Left lung (tissue), 10 donors: Measurements from ENCODE around the gene BEND6. TPM values are rescaled to one million over a fixed set of nuclear protein-coding genes. Genes with fewer than 3 reads are reported as not detected.
A peak's percentile ranks its signal among the peaks of the same experiment; 100 is the strongest.

ENCODE experiments used
- ATAC-seq: fragments of 200-7000 bp; cut with Tn5 transposase; one replicate; pipeline ENCODE4 v1.9.1; 2020; ENCODE audit warnings: moderate library complexity
- DNase-seq, 4 donors: peaks; one replicate each; pipeline ENCODE4 v3.0.0-alpha.2; 2013 to 2020
- H3K27ac ChIP-seq, 2 donors: fragments of 200-600 bp; sonication (generic) in 1 of 2; one replicate each; pipeline versions ENCODE4 v1.5.0 to v1.8.0; 2020 to 2021
- H3K27me3 ChIP-seq, 2 donors: fragments of 200-600 bp; sonication (generic) in 1 of 2; one replicate each; pipeline versions ENCODE4 v1.5.0 to v1.8.0; 2020 to 2021
- H3K36me3 ChIP-seq, 2 donors: fragments of 200-600 bp; sonication (generic) in 1 of 2; one replicate each; pipeline versions ENCODE4 v1.5.0 to v1.8.0; 2020 to 2021
- H3K4me1 ChIP-seq, 2 donors: fragments of 200-600 bp; one replicate each; pipeline ENCODE4 v1.8.0; 2021
- H3K4me3 ChIP-seq, 2 donors: fragments of 200-600 bp; sonication (generic) in 1 of 2; one replicate each; pipeline versions ENCODE4 v1.5.0 to v1.8.0; 2020 to 2021; ENCODE audit warnings: mild to moderate bottlenecking in 1 of 2
- H3K9me3 ChIP-seq, 2 donors: fragments of 200-600 bp; sonication (generic) in 1 of 2; one replicate each; pipeline versions ENCODE4 v1.5.0 to v1.8.0; 2020 to 2021
- CTCF ChIP-seq, 2 donors: fragments of 200-600 bp; sonication (generic) in 1 of 2; IDR thresholded peaks; one replicate each; pipeline versions ENCODE4 v1.5.0 to v1.8.0; 2021; ENCODE audit warnings: antibody characterized with exemption in 2 of 2
- intact Hi-C, 2 donors: fragments of 100-400 bp; cut with DNase I; formaldehyde crosslinking; loops; one replicate each; pipeline versions ENCODE4 v1.11.2 to v1.14.2; 2022
- polyA plus RNA-seq, 6 donors: library from polyadenylated mRNA; unstranded; fragments of 120-200 nt; gene quantifications; one replicate each; pipeline ENCODE4 v1.2.1, GENCODE V29; 2013; ENCODE audit not compliant: insufficient read length in 6 of 6
- total RNA-seq, 2 donors: library from RNA; stranded (reverse); fragmentation: NEBNext Ultra II Directional; extraction: Animal tissue kit (Norgen Biotek cat#: 25700); gene quantifications; one replicate each; pipeline ENCODE4 v1.2.1, GENCODE V29; 2021
- donor health status: DM: no; HTN: yes; CAD: no.
- donor health status: DM: no; HTN: no; CAD: no.

BEND6 gene
- total and polyA plus RNA-seq, 8 donors, result 1.1 to 3.8 (median 1.6) TPM

- H3K36me3 ChIP-seq, result no peaks in the 10 kb centered on the region
- TF ChIP-seq CTCF (IDR thresholded peaks at IDR 0.05), result no peak
- no peaks in the 10 kb centered on the region for H3K9me3 ChIP-seq
- H3K27ac ChIP-seq, result no peak overlapping the region
- peaks cover 12 to 34% of the 10 kb centered on the region in 2 donors for H3K27me3 ChIP-seq
- DNase-seq (no peak), ATAC-seq (no peak)
- no peak overlapping the region for H3K4me3 ChIP-seq
- intact Hi-C loops, result no loop called here
- H3K4me1 ChIP-seq, result peaks cover 0 to 14% of the 10 kb centered on the region in 2 donors
These were observed 4.9 kb upstream of the BEND6 start for GRCh38 chr6:56949925-56950495.

DNA sequence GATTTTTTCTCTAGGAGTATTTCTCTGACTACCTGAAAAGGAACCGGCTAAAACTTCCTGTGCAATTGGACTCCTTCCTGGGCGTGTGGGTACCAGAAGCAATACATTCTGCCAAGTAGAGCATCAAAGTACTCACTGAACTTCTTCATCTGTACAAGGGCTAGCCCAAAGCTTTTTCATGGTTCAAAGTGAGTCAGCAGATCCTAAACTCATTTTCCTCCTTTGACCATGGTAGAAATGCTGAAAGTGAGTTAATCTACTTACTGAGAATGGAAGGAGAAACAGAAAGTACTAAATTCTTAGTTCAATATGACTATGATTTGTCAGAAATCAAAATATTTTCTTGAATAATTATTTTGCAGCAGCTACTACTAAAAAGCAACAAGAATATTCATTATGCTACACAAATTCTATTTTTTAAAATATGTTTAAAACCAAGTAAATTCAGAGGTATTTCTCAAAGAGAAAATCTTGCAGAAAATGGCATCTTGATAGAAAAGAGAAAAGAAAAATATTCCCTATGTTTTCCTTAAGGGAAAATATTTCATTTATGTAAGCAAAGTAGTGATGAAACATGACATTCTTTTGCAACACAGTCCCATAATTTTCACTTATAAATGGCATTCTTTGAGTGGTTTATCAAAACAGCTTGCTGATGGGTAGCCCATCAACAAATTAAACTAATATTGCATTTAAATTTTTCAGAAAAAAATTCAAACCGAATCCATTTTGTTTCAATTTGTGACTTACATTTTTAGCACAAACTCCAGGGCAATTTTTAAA is 3.7 kb upstream of the BEND6 start:
- H3K4me3 ChIP-seq, result no peak overlapping the region
- ATAC-seq (no peak), DNase-seq (no peak)
- H3K27me3 ChIP-seq, result peaks cover 12 to 46% of the 10 kb centered on the region in 2 donors
- no peak overlapping the region for H3K27ac ChIP-seq
- intact Hi-C loops, result no loop called here
- no peaks in the 10 kb centered on the region for H3K9me3 ChIP-seq
- TF ChIP-seq CTCF (IDR thresholded peaks at IDR 0.05), result no peak
- H3K4me1 ChIP-seq, result peaks cover 3 to 22% of the 10 kb centered on the region in 2 donors
- no peaks in the 10 kb centered on the region for H3K36me3 ChIP-seq

DNA sequence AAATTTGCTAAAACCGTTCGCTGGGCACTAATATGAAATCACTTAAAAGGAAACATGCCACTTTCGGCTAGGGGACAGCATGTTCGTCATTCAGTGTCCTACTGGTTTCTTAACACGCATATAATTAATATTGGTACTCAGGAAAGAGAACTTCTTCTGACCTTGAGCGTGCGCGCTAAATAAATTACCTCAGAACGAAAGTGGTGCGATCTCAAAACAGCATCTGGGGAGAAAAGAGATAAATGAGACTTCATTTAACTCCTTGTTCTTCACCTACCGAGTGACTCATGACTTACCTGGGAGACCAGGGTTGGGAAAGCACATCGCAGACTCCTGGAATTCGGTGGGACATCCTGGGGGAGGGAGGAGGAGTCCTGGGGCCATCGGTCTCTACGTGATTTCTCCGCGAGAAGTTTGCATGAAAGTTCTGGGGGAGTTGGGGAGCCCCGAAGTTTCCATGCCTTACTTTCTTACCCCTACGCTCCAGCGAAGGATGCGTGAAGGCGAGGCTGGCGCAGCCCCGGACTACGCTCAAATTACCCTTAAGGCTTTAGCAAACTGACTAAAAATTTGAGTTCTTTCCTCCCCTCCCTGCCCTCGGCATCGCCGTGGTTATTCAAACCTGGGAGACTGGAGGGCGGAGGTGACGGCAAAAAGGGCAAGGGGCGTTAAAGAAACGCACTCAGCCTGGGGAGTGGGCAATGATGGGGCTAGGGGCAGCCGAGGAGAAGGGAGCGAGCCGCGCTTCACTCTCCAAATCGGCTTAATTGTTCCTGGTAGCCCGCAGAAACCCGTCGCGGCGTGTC is 1.1 kb upstream of the BEND6 start:
- no peak for TF ChIP-seq CTCF (IDR thresholded peaks at IDR 0.05)
- ATAC-seq (no peak), DNase-seq (peak in 2 of 4 donors; percentile 15 to 16)
- Histone ChIP-seq H3K9me3 (no peaks in the 10 kb centered on the region), H3K36me3 (no peaks in the 10 kb centered on the region), H3K4me3 (peak overlapping the region; percentile 30 to 40), H3K27ac (no peak overlapping the region), H3K27me3 (peaks cover 12 to 56% of the 10 kb centered on the region in 2 donors), H3K4me1 (peaks cover 3 to 22% of the 10 kb centered on the region in 2 donors)
- intact Hi-C loops, result no loop called here

DNA sequence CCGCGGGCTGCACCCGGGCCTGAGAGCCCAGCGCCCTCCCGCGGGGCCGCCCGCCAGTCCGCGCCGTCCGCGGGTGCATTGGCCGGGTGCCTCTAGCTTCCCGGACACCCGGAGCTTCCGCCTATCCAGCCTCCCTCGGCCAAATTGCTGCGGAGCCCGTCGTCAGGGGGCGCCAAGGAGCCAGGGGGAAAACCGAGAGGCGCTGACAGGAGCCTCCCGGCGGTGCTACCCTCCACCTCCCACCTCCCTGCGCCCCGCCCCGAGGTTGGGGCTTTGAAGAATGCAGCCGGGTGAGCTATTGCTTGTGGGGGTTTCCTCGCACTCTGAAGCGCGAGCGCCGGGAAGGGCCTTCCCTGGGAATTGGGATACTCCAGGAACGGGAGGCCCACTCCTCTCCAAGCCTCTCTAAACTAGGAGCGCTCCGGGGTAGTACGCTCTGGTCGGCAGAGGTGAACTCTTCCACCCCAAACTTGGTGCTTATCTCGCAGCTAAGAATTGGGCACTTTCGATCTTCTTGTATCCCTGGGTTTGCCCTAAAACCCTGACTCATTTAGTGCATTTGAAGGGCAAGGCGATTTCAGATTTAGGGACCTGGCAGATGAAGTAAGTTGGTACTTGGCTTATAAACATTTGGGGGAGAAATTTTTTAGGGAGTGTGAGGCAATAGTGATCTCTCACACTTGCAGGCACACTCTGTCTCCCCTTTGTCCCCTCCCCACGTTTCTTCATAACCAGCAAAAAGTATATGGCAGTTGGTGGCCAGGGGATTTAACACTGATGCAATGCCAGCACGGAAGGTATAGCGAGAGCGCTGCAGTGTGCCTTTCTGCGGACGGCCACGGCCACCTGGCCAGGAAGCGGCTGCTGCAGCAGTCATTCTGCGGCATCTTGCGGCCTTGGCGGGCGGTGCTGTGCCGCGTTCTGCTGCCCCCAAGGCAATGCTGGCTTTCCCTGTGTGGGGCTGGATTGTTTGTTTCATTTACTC is 556 bp downstream of the BEND6 start:
- intact Hi-C loops, result no loop called here
- ATAC-seq (peak; percentile 93), DNase-seq (peak; percentile 67 to 92 (median 82))
- TF ChIP-seq CTCF (IDR thresholded peaks at IDR 0.05), result peak; percentile 50 to 72
- peak overlapping the region; percentile 35 to 41 for H3K27ac ChIP-seq
- H3K27me3 ChIP-seq, result peaks cover 12 to 56% of the 10 kb centered on the region in 2 donors
- no peaks in the 10 kb centered on the region for H3K9me3 ChIP-seq
- peaks cover 3 to 22% of the 10 kb centered on the region in 2 donors for H3K4me1 ChIP-seq
- no peaks in the 10 kb centered on the region for H3K36me3 ChIP-seq
- peak overlapping the region; percentile 30 to 40 for H3K4me3 ChIP-seq
